Fibroblast of skin of back (primary cell): Measurements from ENCODE around the gene RTP3.

Experiments
- DNase-seq: peaks from one replicate; pipeline ENCODE4 v3.0.0-alpha.2; 2013

RTP3 gene

DNA sequence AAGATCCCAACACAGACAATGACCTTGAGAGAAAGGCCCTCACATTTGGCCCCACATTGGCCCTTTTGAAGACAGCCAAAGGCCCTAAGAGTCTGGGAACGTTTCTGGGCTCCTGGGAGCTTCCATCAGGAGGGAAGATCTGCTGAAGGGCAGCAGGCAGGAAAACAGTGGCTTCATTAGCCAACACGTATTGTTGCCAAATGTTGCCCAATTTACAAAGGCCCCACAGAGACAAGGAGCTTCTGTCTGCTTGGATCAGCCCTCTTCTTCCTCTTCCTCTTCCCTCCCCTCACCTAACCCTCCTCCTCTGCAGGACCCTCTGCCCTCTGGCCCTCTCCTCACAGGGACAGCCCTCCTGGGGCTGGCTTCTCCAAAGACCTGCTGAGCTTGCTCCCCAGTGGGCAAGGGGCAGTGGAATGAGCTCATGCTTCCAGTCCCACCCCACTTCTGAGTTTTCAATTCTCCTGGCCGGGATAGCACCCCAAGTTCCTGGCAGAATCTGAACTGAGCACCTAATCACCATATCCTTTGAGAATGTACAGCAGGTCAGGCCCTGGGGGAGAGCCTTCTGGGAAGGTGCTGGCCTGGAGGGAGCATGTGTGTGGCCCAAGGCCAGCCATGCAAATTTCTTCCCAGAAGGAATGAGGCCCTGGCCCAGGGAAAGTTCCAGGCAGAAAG lies 28.0 kb upstream of the RTP3 start:
- no peak for DNase-seq

DNA sequence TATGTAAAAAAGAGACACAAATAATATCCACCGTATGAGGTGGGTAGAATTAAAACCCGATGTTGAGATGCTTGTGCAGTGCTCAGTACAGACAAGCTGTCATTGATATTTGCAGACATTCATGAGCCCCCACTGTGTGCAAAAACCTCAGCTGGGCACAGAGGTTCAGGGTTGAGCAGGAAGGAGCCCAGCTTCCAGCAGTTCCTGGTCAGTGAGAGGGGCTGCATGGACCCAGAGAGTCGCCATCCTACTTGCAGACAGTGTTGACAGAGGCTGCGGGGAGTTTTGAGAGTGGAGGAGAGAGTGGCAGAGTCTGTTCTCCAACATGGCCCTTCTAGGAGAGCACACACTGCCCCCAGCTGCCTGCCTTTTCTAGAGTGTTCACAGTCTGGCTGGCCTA lies 26.9 kb upstream of the RTP3 start:
- no peak for DNase-seq

GRCh38 chr3:46471371-46471914 lies 26.3 kb upstream of the RTP3 start:
- DNase-seq, result no peak

GRCh38 chr3:46472736-46473135 lies 25.0 kb upstream of the RTP3 start:
- DNase-seq, result no peak

DNA sequence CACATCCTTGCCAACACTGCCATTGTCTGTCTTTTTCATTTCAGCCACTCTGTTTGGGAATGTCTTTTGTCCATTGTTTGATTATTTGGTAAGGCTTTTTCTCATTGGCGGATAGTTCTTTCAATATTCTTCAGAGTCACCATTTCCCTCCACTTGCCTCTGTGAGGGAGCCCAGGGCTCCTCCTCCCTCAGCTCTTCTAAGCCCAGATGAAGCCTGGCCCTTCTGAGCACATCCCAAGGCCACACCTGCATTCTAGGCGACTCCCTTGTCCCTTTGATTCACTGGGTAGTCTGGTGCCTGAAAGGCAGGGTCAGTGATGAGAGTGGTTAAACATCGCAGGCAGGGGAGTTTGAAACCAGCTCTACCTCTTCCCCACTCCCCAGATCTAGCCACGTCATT lies 20.6 kb upstream of the RTP3 start:
- no peak for DNase-seq

DNA sequence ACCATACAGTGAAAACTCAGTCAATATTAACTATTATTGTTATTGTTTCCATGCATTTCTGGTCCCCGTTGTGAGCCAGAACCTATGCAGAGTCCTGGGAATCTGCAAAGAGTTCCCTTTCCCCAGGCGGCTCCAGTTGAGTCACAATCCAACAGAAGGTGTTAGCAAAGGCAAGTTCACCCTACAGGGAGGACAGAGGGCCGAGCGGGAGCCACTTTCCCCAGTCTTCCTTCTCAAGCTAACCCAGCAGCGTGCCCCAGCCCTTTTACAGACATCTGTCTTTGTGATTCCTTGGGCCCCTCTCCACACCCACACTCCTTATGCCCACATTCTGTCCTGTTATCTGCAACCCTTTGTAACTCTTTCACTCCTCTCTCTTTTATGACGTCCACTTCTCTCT lies 20.0 kb upstream of the RTP3 start:
- DNase-seq, result no peak

GRCh38 chr3:46478341-46478740 lies 19.4 kb upstream of the RTP3 start:
- no peak for DNase-seq

- no peak for DNase-seq
Observed at GRCh38 chr3:46479021-46479420, 18.8 kb upstream of the RTP3 start.

DNA sequence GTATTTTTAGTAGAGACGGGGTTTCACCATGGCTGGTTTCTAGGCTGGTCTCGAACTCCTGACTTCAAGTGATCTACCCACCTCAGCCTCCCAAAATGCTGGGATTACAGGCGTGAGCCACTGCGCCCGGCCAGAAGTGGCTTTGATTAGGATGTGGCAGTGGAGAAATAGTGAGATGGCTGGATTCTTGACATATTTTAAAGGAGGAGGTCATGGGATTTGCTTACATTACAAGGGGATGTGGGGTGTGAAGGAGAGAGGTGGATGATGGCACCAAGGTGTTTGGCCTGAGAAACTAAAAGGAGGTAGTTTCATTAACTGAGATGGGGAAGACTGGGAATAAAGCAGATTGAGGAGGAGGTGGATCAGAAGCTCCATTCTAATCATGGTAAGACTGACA lies 18.1 kb upstream of the RTP3 start:
- peak; percentile 36 for DNase-seq

GRCh38 chr3:46480491-46481195 lies 17.1 kb upstream of the RTP3 start:
- DNase-seq, result no peak

GRCh38 chr3:46481636-46482035 lies 16.1 kb upstream of the RTP3 start:
- DNase-seq, result no peak

GRCh38 chr3:46482632-46483350 lies 15.0 kb upstream of the RTP3 start:
- peak; percentile 89 for DNase-seq

DNA sequence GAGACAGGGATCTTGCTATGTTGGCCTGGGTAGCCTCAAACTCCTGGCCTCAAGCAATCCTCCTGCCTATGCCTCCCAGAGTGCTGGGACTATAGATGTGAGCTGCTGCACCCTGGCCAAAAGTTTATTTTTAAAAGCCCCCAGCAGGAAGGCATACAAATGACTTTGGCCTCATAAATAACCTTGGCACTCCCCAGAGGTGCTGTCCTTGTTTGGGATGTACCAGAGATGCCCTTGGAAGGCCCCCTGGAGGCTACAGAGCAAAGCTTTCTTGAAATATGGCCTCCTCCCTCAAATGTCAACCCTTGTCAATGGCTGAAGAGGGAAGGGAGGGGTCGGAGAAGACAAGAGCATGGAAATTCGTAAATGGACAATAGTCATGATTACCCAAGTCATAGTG lies 14.0 kb upstream of the RTP3 start:
- no peak for DNase-seq

- DNase-seq, result no peak
Observed at GRCh38 chr3:46484388-46484787, 13.4 kb upstream of the RTP3 start.

DNA sequence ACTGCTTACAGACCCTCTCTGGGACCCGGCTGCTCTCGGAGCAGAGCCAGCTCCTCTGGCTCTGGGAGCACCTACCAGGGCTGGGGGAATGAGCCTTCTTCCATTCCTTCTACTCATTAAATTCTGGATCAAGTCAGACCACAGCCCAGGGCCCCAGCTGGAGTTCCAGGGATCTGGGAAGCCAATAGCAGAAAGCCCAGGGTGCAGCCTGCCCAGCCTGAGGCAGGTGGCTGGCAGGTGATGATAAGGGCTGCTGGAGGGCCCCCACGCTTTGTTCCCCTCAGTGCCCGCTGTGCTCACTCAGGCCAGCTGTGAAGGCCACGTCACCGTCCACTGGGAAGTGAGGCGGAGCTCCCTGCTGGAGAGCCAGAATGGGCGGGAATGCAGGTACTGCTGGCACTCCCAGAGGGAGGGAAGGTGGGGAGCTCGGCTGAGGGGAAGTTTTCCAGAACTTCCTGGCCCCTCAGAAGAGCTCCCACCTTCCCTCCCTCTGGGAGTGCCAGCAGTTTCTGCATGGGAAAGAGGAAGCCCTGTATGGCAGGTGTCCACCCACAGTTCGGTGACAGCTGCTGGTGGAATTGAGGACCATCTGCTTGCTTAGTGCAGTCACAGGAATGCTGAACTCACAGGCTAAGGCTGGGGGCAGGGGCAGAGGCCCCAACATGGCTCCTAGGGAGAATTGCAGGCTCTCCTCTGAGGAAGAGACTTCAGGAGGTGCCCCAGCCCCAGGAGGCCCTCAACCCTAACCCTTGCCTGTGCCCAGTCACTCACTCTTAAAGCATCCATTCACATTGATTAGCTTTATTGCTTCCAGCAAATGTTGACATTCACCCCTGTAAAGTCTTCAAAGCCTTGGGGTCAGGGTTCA lies 12.6 kb upstream of the RTP3 start:
- DNase-seq, result no peak

DNA sequence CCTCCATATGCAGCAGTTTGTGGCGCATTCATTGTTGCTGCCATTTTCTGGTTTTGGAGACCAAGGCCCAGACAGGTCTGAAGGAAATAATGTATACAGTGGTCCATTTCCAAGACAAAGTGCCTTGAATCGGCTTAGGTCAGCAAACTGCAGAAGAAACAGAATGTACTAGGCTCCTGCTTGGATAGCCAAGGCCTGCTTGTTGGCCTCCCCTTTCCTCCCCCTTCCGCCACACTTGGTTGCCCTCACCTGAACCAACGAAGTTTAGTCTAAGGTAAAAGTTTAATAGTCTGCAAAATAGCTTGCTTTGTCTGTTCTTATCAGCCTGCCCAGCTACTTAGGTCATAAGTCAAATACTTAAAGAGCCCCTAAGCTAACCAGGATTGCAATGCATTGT lies 12.0 kb upstream of the RTP3 start:
- DNase-seq, result no peak

DNA sequence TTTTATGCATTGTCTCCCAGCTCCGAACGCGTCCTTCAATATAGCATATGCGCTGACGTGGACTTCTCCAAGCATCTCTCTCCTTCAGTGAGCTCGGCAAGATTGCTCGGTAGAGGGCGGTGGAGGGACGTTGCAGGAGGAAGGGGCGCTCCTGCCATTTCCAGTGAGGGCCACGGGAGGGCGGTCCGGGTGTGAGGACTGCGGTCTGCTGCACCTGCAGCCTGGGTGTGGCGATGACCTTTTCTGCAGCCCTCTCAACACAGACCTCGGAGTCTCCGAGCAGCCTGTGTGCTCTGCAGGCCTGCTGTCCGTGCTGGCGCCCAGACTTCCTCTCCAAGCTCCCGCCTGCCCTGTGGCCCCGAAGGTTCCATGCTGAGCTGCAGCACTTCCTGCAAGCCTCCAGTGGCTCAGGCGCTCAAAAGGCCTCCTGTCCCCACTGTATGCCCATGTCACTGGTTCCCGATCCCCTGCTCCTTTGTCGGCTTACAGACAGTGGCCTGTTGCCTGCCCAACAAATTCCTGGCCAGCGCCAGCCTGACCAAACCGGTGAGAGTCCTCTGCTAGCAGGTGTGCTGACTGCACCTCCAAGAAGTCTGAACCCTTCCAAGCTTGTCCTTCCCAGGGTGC lies 8.9 kb upstream of the RTP3 start:
- peak; percentile 86 for DNase-seq

- DNase-seq, result no peak
Observed at GRCh38 chr3:46489381-46489780, 8.4 kb upstream of the RTP3 start.

DNA sequence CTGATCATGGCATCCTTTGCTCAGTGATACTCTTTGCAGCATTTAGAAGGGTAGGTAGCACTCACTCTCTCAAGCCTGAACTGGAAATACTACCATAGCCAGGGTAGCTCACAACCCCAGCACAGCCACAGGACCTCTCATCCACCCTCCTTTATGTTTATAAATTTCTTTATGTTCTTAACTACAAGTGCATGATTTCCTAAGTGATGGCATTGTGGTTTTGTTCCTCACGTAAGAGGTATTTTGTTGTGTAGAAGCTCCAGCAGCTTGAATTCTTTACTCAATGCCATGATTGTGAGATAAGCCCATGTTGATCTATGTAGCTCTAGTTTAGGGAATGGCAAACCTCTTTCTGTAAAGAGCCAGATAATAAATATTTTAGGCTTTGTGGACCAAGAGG lies 7.9 kb upstream of the RTP3 start:
- peak; percentile 55 for DNase-seq

- no peak for DNase-seq
Observed at GRCh38 chr3:46490338-46491084, 7.3 kb upstream of the RTP3 start.
